MM.1S (cell line): ENCODE measurements around the gene NR0B2.

ENCODE experiments used
- CTCF ChIP-seq: fragments of 300-600 bp; sonication (generic); IDR thresholded peaks from 2 replicates; pipeline ENCODE4 v1.5.1; 2016; ENCODE audit warnings: antibody characterized with exemption, low read length, mixed read lengths
- EZH2 ChIP-seq: fragments of 300-600 bp; sonication (generic); optimal IDR thresholded peaks from 2 replicates; pipeline ENCODE3; 2017; ENCODE audit warnings: low read depth, mild to moderate bottlenecking, antibody characterized with exemption, low read length, mixed read lengths

- TF ChIP-seq CTCF: no peak
- no peak for TF ChIP-seq EZH2
These were observed 13.6 kb downstream of the NR0B2 start, which contains the start of gene GPATCH3 for GRCh38 chr1:26900001-26900814.
